ENCODE results near the gene EBI3. TPM values are rescaled to one million over a fixed set of nuclear protein-coding genes. Genes with fewer than 3 reads are reported as not detected.

Gene EBI3
- polyA plus RNA-seq, 1 donor from 2014 or later, result not detected

DNA sequence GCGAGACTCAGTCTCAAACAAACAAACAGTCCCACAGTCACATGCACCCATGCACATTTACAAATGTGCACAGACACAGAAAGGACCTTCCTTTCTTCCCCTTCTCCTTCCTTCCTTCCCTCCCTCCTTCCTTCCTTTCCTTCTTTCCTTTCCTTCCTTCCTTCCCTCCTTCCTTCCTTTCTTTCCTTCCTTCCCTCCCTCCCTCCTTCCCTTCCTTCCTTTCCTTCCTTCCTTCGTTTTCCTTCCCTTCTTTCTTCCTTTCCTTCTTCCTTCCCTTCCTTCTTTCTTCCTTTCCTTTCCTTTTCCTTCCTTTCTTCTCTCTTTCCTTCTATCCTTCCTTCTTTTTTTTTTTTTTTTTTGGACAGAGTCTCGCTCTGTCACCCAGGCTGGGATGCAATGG is 16.2 kb upstream of the EBI3 start:
- H2AFZ ChIP-seq (ENCODE audit: low read depth, low read length), result no peak overlapping the region
- no peak overlapping the region for H3K4me3 ChIP-seq (ENCODE audit: low read length)
- H3F3A ChIP-seq (ENCODE audit: insufficient read depth, low read length, poor library complexity, severe bottlenecking), result no peaks in the 10 kb centered on the region
- H3K9me3 ChIP-seq (ENCODE audit: low read length), result no peaks in the 10 kb centered on the region
- no peak overlapping the region for H3K4me2 ChIP-seq (ENCODE audit: low read length)
- no peak overlapping the region for H3K9ac ChIP-seq (ENCODE audit: low read length)
- no peaks in the 10 kb centered on the region for H4K20me1 ChIP-seq (ENCODE audit: insufficient read depth)
- no peaks in the 10 kb centered on the region for H3K36me3 ChIP-seq (ENCODE audit: insufficient read depth, low read length)
- TF ChIP-seq RAD21 (conservative IDR thresholded peaks at IDR 0.05) (no peak), EZH2 (IDR thresholded peaks at IDR 0.05; ENCODE audit: borderline replicate concordance, insufficient read depth, low read length, poor library complexity, severe bottlenecking) (no peak), MXI1 (conservative IDR thresholded peaks at IDR 0.05; ENCODE audit: poor library complexity, severe bottlenecking) (no peak), EP300 (conservative IDR thresholded peaks at IDR 0.05; ENCODE audit: poor library complexity, severe bottlenecking) (no peak), TAF1 (IDR thresholded peaks at IDR 0.05; ENCODE audit: low read depth) (no peak), SMC3 (conservative IDR thresholded peaks at IDR 0.05; ENCODE audit: poor library complexity) (no peak), POLR2AphosphoS5 (IDR thresholded peaks at IDR 0.05) (no peak)
- TF ChIP-seq, protein P1, sequence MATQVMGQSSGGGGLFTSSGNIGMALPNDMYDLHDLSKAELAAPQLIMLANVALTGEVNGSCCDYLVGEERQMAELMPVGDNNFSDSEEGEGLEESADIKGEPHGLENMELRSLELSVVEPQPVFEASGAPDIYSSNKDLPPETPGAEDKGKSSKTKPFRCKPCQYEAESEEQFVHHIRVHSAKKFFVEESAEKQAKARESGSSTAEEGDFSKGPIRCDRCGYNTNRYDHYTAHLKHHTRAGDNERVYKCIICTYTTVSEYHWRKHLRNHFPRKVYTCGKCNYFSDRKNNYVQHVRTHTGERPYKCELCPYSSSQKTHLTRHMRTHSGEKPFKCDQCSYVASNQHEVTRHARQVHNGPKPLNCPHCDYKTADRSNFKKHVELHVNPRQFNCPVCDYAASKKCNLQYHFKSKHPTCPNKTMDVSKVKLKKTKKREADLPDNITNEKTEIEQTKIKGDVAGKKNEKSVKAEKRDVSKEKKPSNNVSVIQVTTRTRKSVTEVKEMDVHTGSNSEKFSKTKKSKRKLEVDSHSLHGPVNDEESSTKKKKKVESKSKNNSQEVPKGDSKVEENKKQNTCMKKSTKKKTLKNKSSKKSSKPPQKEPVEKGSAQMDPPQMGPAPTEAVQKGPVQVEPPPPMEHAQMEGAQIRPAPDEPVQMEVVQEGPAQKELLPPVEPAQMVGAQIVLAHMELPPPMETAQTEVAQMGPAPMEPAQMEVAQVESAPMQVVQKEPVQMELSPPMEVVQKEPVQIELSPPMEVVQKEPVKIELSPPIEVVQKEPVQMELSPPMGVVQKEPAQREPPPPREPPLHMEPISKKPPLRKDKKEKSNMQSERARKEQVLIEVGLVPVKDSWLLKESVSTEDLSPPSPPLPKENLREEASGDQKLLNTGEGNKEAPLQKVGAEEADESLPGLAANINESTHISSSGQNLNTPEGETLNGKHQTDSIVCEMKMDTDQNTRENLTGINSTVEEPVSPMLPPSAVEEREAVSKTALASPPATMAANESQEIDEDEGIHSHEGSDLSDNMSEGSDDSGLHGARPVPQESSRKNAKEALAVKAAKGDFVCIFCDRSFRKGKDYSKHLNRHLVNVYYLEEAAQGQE (IDR thresholded peaks at IDR 0.05; ENCODE audit: borderline replicate concordance), result no peak
- TF ChIP-seq, protein P2, sequence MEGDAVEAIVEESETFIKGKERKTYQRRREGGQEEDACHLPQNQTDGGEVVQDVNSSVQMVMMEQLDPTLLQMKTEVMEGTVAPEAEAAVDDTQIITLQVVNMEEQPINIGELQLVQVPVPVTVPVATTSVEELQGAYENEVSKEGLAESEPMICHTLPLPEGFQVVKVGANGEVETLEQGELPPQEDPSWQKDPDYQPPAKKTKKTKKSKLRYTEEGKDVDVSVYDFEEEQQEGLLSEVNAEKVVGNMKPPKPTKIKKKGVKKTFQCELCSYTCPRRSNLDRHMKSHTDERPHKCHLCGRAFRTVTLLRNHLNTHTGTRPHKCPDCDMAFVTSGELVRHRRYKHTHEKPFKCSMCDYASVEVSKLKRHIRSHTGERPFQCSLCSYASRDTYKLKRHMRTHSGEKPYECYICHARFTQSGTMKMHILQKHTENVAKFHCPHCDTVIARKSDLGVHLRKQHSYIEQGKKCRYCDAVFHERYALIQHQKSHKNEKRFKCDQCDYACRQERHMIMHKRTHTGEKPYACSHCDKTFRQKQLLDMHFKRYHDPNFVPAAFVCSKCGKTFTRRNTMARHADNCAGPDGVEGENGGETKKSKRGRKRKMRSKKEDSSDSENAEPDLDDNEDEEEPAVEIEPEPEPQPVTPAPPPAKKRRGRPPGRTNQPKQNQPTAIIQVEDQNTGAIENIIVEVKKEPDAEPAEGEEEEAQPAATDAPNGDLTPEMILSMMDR (IDR thresholded peaks at IDR 0.05; ENCODE audit: poor library complexity, severe bottlenecking), result no peak
- no peak overlapping the region for H3K27ac ChIP-seq (ENCODE audit: low read length)
- H3K27me3 ChIP-seq (ENCODE audit: insufficient read depth, low read depth, low read length), result no peaks in the 10 kb centered on the region
- no peaks in the 10 kb centered on the region for H3K9me2 ChIP-seq (ENCODE audit: insufficient read depth, low read length)
- H3K79me2 ChIP-seq (replicated peaks; ENCODE audit: insufficient read depth, low read length), result no peaks in the 10 kb centered on the region

DNA sequence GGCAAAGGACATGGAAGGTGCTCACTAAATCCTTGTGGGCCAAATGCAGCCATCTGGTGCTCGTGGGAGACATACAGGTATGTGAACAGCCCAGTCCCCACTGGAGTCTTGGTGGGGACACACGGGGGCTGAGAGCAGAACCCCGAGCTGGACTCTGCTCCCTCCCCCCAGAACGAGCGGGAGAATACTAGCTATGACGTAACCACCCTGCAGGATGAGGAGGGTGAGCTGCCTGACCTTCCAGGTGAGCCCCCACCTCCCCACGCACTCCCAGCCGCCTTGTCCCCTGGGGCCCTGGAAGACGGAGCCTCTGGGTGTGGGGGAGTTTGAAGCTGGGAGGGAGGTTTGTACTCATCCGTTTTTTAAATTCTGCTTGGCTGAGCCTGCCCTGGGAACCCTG is 13.5 kb upstream of the EBI3 start:
- no peak overlapping the region for H2AFZ ChIP-seq (ENCODE audit: low read depth, low read length)

More for the DNA sequence above, 13.5 kb upstream of the EBI3 start:
- H3K9me3 ChIP-seq (ENCODE audit: low read length), result no peaks in the 10 kb centered on the region
- no peaks in the 10 kb centered on the region for H4K20me1 ChIP-seq (ENCODE audit: insufficient read depth)
- no peak for TF ChIP-seq EP300 (conservative IDR thresholded peaks at IDR 0.05; ENCODE audit: poor library complexity, severe bottlenecking)
- TF ChIP-seq RAD21 (conservative IDR thresholded peaks at IDR 0.05), result no peak
- no peak for TF ChIP-seq SMC3 (conservative IDR thresholded peaks at IDR 0.05; ENCODE audit: poor library complexity)
- TF ChIP-seq MXI1 (conservative IDR thresholded peaks at IDR 0.05; ENCODE audit: poor library complexity, severe bottlenecking), result no peak
- TF ChIP-seq, protein P2 (IDR thresholded peaks at IDR 0.05; ENCODE audit: poor library complexity, severe bottlenecking), result no peak
- TF ChIP-seq EZH2 (IDR thresholded peaks at IDR 0.05; ENCODE audit: borderline replicate concordance, insufficient read depth, low read length, poor library complexity, severe bottlenecking), result no peak
- TF ChIP-seq TAF1 (IDR thresholded peaks at IDR 0.05; ENCODE audit: low read depth), result no peak
- TF ChIP-seq, protein P1 (IDR thresholded peaks at IDR 0.05; ENCODE audit: borderline replicate concordance), result no peak
- no peak for TF ChIP-seq POLR2AphosphoS5 (IDR thresholded peaks at IDR 0.05)
- H3K9me2 ChIP-seq (ENCODE audit: insufficient read depth, low read length), result no peaks in the 10 kb centered on the region
- no peak overlapping the region for H3K9ac ChIP-seq (ENCODE audit: low read length)
- H3K4me2 ChIP-seq (ENCODE audit: low read length), result no peak overlapping the region
- H3K79me2 ChIP-seq (replicated peaks; ENCODE audit: insufficient read depth, low read length), result no peaks in the 10 kb centered on the region
- no peak overlapping the region for H3K27ac ChIP-seq (ENCODE audit: low read length)
- no peaks in the 10 kb centered on the region for H3K27me3 ChIP-seq (ENCODE audit: insufficient read depth, low read depth, low read length)
- no peak overlapping the region for H3K4me3 ChIP-seq (ENCODE audit: low read length)
- H3F3A ChIP-seq (ENCODE audit: insufficient read depth, low read length, poor library complexity, severe bottlenecking), result no peaks in the 10 kb centered on the region
- H3K36me3 ChIP-seq (ENCODE audit: insufficient read depth, low read length), result no peaks in the 10 kb centered on the region

All from neural cell (in vitro differentiated cells).